Right renal pelvis (tissue), 4 donors: ENCODE measurements around the gene RAB40C. TPM values are rescaled to one million over a fixed set of nuclear protein-coding genes. Genes with fewer than 3 reads are reported as not detected.
"Not testable (repeated sequence)": the region's sequence is repeated elsewhere in the genome, so short reads cannot be mapped to it uniquely, and the experiment has no call there.

Experiments
- DNase-seq, 4 donors: peaks; one replicate each; pipeline ENCODE4 v3.0.0-alpha.2; 2013; ENCODE audit warnings: low read depth in 4 of 4, low spot score in 3 of 4, missing footprints in 1 of 4
- polyA plus RNA-seq, 4 donors: library from polyadenylated mRNA; unstranded; fragments of 120-200 nt; gene quantifications; one replicate each; pipeline ENCODE4 v1.2.1, GENCODE V29; 2013; ENCODE audit not compliant: insufficient read length in 4 of 4

RAB40C gene
- polyA plus RNA-seq, 4 donors, result 17.1 to 28.6 (median 19.9) TPM

- no peak for DNase-seq
Measured at GRCh38 chr16:586645-587590, 2.9 kb upstream of the RAB40C start.

- DNase-seq, result no peak
Measured at GRCh38 chr16:588639-588888, 1.3 kb upstream of the RAB40C start.

GRCh38 chr16:588889-589657 is 793 bp upstream of the RAB40C start:
- peak; percentile 91 to 98 (median 92) for DNase-seq

- no peak for DNase-seq
Measured at GRCh38 chr16:590188-590814, 435 bp downstream of the RAB40C start.

DNA sequence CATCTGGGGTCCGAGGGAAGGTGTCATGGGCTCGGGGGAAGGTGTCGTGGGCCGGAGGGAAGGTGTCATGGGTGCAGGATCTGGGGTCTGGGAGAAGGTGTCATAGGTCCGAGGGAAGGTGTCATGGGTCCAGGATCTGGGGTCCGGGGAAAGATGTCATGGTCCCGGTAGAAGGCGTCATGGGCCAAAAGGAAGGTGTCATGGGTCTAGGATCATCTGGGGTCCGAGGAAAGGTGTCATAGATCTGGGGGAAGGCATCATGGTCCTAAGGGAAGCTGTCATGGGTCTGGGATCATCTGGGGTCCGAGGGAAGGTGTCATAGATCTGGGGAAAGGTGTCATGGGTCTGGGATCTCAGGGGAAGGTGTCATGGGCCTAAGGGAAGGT is 942 bp downstream of the RAB40C start:
- DNase-seq, result no peak

GRCh38 chr16:591231-591630 is 1.4 kb downstream of the RAB40C start:
- no peak for DNase-seq

DNA sequence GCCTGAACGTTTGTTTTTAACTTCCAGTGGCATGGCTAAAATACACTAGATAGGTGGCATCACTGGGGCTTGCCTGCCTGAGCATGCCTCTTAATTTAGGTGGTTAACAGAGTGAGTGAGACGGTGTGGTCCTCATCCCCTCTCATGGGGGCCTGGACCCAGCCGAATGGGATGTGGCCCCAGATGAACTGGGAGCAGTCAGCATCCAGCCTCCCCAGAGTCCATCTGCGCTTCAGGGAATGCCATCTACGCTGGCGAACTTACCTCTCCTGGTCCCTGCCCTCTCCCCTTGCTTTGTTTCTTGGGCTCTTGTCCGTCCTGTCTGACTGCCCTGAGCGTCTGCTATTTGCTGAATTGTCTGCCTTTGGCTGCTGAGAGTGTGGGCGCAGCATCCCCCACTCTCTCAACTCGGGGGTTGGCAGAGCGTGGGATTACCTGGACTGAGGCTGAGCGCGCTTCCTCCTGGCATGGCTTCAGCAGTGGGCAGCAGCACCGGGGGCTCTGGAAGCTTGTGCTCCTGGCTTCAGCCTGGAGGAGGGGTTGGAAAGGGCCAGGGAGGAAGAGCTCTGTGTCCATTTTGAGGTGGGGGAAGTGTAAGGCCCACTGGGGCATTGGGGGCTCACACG is 2.1 kb downstream of the RAB40C start:
- no peak for DNase-seq

- DNase-seq, result no peak
Measured at GRCh38 chr16:592518-593306, 2.8 kb downstream of the RAB40C start.

DNA sequence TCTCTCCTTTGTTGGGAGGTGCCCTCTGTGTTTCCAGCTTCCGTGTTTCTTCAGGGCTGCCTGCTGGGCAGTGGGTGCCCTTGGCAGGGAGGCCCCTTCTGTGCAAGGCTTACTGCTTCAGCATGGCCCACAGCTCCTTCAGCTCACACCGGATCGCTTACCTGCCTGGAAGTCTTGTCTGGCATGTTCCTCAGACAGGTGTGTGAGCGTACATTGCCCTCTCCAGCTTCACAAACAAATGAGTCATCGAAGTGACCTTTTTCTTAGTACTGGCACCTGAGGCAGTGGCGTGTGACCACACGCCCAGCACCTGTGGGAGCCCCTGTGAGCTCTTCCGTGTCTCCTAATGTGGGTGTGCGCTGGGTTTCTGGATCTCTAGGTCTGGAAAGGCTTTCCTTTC is 3.5 kb downstream of the RAB40C start:
- no peak for DNase-seq

- no peak for DNase-seq
Measured at GRCh38 chr16:593807-594206, 3.9 kb downstream of the RAB40C start.

GRCh38 chr16:595094-595528 is 5.2 kb downstream of the RAB40C start:
- no peak for DNase-seq

GRCh38 chr16:595942-596735 is 6.3 kb downstream of the RAB40C start:
- DNase-seq, result no peak

DNA sequence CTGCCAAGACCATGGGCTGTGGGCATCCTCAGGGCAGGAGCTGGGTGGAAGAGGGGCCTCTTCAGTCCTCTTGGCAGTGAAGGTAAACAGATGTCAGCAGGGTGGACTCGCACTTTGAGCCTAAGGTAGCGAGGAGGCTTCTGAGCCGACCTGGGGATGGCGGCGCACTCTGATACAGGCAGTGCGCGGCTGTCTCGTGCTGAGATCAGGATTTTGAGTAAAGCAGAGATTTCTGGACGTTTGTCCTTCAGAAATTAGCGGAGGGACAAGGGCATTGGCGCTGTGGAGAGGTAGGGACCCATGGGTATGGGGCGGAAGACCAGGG is 6.8 kb downstream of the RAB40C start:
- DNase-seq, result no peak

DNA sequence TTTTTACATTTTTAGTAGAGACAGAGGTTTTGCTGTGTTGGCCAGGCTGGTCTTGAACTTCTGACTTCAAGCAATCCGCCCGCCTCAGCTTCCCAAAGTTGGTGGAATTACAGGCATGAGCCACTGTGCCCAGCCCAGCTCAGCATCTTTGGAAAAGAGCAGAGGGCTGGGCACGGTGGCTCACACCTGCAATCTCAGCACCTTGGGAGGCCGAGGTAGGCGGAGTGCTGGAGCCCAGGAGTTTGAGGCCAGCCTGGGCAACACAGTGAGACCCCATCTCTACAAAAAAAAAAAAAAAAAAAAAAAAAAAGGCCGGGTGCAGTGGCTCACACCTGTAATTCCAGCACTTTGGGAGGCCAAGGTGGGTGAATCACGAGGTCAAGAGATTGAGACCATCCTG is 7.8 kb downstream of the RAB40C start:
- DNase-seq, result not testable (repeated sequence)

GRCh38 chr16:598823-599739 is 9.2 kb downstream of the RAB40C start:
- no peak for DNase-seq

GRCh38 chr16:600781-601180 is 10.9 kb downstream of the RAB40C start:
- DNase-seq, result no peak

DNA sequence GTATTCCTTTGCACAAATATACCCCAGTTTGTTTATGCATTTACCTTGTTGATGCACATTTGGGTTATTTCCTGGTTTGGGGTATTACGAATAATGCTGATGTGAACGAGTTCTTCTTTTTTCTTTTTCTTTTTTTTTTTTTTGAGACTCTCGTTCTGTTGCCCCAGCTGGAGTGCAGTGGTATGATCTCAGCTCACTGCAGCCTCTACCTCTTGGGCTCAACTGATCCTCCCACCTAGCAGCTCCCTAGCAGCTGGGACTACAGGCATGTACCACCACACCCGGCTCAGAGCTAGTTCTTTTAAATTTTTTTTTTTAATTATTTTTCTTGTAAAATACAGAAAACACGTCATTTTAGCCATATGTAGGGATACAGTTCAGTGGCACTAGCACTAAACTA is 14.1 kb downstream of the RAB40C start:
- DNase-seq, result no peak

- no peak for DNase-seq
Measured at GRCh38 chr16:606656-607307, 16.9 kb downstream of the RAB40C start.
